Prostate gland (tissue), 2 donors: ENCODE measurements around the gene TNS3. TPM values are rescaled to one million over a fixed set of nuclear protein-coding genes. Genes with fewer than 3 reads are reported as not detected.
"Not testable (repeated sequence)": the region's sequence is repeated elsewhere in the genome, so short reads cannot be mapped to it uniquely, and the experiment has no call there.

ENCODE experiments used
- DNase-seq: peaks from one replicate; pipeline ENCODE4 v3.0.0-alpha.2; 2019; ENCODE audit warnings: low spot score
- H3K27ac ChIP-seq, 2 donors: fragments of 200-600 bp; sonication (generic); 2 replicates each; pipeline ENCODE4 v1.5.1; 2017 to 2019
- H3K27me3 ChIP-seq: fragments of 200-600 bp; sonication (generic); replicated peaks from 2 replicates; pipeline ENCODE4 v1.5.1; 2019; ENCODE audit not compliant: insufficient read depth
- H3K36me3 ChIP-seq, 2 donors: fragments of 200-600 bp; sonication (generic); 1 replicate in 1 of 2; 2 replicates in 1 of 2; pipeline versions ENCODE4 v1.5.1 to v1.8.1; 2017 to 2019
- H3K4me1 ChIP-seq: fragments of 200-600 bp; sonication (generic); replicated peaks from 2 replicates; pipeline ENCODE4 v1.5.1; 2019
- H3K4me3 ChIP-seq, 2 donors: fragments of 200-600 bp; sonication (generic); 2 replicates each; pipeline ENCODE4 v1.5.1; 2017 to 2019
- H3K9me3 ChIP-seq: fragments of 200-600 bp; sonication (generic); 2 replicates; pipeline ENCODE4 v1.5.1; 2017
- POLR2A ChIP-seq: fragments of 450-650 bp; IDR thresholded peaks from one replicate; pipeline ENCODE4 v1.6.1; 2016; ENCODE audit warnings: antibody characterized with exemption, mild to moderate bottlenecking
- POLR2AphosphoS5 ChIP-seq: sonication (generic); formaldehyde crosslinking; IDR thresholded peaks from one replicate; pipeline ENCODE4 v1.6.1; 2017; ENCODE audit warnings: antibody characterized with exemption
- WGBS: methylation state at CpG from one replicate; pipeline ENCODE4 v1.1.5; 2018; 5-methylcytosine and 5-hydroxymethylcytosine counted together
- intact Hi-C: fragments of 100-400 bp; cut with DNase I; formaldehyde crosslinking; loops from one replicate; pipeline ENCODE4 v1.14.2; 2022
- total RNA-seq, 2 donors: library from RNA; depleted of rRNA; stranded (reverse); fragments of >200 nt; gene quantifications; one replicate each; pipeline ENCODE4 v1.1.0, GENCODE V29; 2016
- TF ChIP-seq, protein P1 (sequence below), 4 experiments: fragments of 200-600 bp in 2 of 4; fragments of 450-650 bp in 2 of 4; sonication (generic) in 2 of 4; IDR thresholded peaks; 1 replicate in 3 of 4; 2 replicates in 1 of 4; pipeline ENCODE4 v1.5.1; 2016 to 2019; ENCODE audit warnings: antibody characterized with exemption in 4 of 4, mild to moderate bottlenecking in 2 of 4, moderate library complexity in 2 of 4

The TNS3 gene
- total RNA-seq, 2 donors from 2014 or later, result 19.5 to 95.8 TPM

GRCh38 chr7:47605816-47606575, 24.1 kb upstream of the TNS3 start:
- H3K4me3 ChIP-seq, result no peak overlapping the region
- no peaks in the 10 kb centered on the region for H3K4me1 ChIP-seq
- H3K9me3 ChIP-seq, result no peaks in the 10 kb centered on the region
- intact Hi-C loops, result no loop called here
- H3K36me3 ChIP-seq, result no peaks in the 10 kb centered on the region
- TF ChIP-seq, protein P1, sequence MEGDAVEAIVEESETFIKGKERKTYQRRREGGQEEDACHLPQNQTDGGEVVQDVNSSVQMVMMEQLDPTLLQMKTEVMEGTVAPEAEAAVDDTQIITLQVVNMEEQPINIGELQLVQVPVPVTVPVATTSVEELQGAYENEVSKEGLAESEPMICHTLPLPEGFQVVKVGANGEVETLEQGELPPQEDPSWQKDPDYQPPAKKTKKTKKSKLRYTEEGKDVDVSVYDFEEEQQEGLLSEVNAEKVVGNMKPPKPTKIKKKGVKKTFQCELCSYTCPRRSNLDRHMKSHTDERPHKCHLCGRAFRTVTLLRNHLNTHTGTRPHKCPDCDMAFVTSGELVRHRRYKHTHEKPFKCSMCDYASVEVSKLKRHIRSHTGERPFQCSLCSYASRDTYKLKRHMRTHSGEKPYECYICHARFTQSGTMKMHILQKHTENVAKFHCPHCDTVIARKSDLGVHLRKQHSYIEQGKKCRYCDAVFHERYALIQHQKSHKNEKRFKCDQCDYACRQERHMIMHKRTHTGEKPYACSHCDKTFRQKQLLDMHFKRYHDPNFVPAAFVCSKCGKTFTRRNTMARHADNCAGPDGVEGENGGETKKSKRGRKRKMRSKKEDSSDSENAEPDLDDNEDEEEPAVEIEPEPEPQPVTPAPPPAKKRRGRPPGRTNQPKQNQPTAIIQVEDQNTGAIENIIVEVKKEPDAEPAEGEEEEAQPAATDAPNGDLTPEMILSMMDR (IDR thresholded peaks at IDR 0.05), result no peak
- no peak for TF ChIP-seq POLR2AphosphoS5
- no peak for TF ChIP-seq POLR2A
- no peak for DNase-seq
- H3K27ac ChIP-seq, result no peak overlapping the region
- no peaks in the 10 kb centered on the region for H3K27me3 ChIP-seq
- WGBS, result 91% methylated on average over 9 of the region's 9 CpGs

- Histone ChIP-seq H3K36me3 (no peaks in the 10 kb centered on the region), H3K4me1 (no peaks in the 10 kb centered on the region), H3K4me3 (no peak overlapping the region), H3K27me3 (no peaks in the 10 kb centered on the region), H3K27ac (peak overlapping the region in 1 of 2 donors; percentile 0), H3K9me3 (no peaks in the 10 kb centered on the region)
- DNase-seq, result no peak
- intact Hi-C loops, result no loop called here
- TF ChIP-seq, protein P1 (IDR thresholded peaks at IDR 0.05), result no peak
- TF ChIP-seq POLR2AphosphoS5 (no peak), POLR2A (no peak)
- 32% methylated on average over 3 of the region's 3 CpGs for WGBS
These were observed 22.6 kb upstream of the TNS3 start for GRCh38 chr7:47604496-47604890.

DNA sequence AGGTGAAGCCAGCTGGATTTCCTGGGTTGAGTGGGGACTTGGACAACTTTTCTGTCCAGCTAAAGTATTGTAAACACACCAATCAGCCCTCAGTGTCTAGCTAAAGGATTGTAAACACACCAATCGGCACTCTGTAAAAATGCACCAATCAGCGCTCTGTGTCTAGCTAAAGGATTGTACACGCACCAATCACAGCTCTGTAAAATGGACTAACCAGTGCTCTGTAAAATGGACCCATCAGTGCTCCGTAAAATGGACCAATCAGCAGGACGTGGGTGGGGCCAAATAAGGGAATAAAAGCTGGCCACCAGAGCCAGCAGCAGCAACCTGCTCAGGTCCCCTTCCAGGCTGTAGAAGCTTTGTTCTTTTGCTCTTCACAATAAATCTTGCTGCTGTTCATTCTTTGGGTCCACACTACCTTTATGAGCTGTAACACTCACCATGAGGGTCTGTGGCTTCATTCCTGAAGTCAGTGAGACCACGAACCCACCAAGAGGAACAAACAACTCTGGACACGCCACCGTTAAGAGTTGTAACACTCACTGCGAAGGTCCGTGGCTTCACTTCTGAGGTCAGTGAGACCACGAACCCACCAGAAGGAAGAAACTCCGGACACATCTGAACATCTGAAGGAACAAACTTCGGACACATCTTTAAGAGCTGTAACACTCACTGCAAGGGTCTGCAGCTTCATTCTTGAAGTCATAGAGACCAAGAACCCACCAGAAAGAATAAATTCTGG, 21.8 kb upstream of the TNS3 start:
- H3K4me3 ChIP-seq, DNase-seq, H3K36me3 ChIP-seq, H3K4me1 ChIP-seq, H3K27ac ChIP-seq, intact Hi-C loops, H3K27me3 ChIP-seq, H3K9me3 ChIP-seq: not testable (repeated sequence)
- WGBS, result 93% methylated on average over 13 of the region's 13 CpGs

GRCh38 chr7:47602272-47603004, 20.5 kb upstream of the TNS3 start:
- intact Hi-C loops, result no loop called here
- Histone ChIP-seq H3K27ac (no peak overlapping the region), H3K4me1 (no peaks in the 10 kb centered on the region), H3K36me3 (no peaks in the 10 kb centered on the region), H3K4me3 (no peak overlapping the region), H3K27me3 (no peaks in the 10 kb centered on the region), H3K9me3 (no peaks in the 10 kb centered on the region)
- TF ChIP-seq POLR2A (no peak), POLR2AphosphoS5 (no peak)
- TF ChIP-seq, protein P1 (IDR thresholded peaks at IDR 0.05), result no peak
- WGBS, result 86% methylated on average over 7 of the region's 7 CpGs
- DNase-seq, result no peak

DNA sequence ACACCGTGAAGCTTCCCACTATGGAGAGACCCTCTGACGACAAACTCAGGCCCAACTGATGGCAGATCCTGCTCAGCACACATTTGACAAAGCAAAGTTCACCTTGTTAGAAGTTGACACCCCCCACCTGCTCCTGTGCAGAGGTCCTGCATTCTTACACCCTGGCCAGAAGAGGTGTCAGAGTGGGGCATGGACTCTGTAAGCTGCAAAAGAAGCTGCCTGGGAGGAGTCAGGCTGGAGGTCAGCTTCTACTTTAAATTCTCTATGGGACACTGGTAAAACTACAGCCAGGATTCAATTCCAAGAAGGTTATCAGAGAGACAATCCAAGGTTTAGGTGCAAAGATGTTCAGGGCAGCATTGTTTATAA, 20.0 kb upstream of the TNS3 start:
- DNase-seq, result no peak
- Histone ChIP-seq H3K36me3 (no peaks in the 10 kb centered on the region), H3K4me3 (no peak overlapping the region), H3K4me1 (no peaks in the 10 kb centered on the region), H3K9me3 (no peaks in the 10 kb centered on the region), H3K27ac (no peak overlapping the region), H3K27me3 (no peaks in the 10 kb centered on the region)
- WGBS, result 87% methylated on average over 2 of the region's 2 CpGs
- TF ChIP-seq POLR2A, result no peak
- TF ChIP-seq, protein P1 (IDR thresholded peaks at IDR 0.05), result no peak
- TF ChIP-seq POLR2AphosphoS5, result no peak
- intact Hi-C loops, result no loop called here
